Inflammatory macrophage (primary cell): Measurements from ENCODE around the gene FCHSD1.

Source experiments
- DNase-seq, 2 donors: peaks; one replicate each; pipeline ENCODE4 v3.0.0-alpha.2; 2020 to 2022

FCHSD1 gene

DNA sequence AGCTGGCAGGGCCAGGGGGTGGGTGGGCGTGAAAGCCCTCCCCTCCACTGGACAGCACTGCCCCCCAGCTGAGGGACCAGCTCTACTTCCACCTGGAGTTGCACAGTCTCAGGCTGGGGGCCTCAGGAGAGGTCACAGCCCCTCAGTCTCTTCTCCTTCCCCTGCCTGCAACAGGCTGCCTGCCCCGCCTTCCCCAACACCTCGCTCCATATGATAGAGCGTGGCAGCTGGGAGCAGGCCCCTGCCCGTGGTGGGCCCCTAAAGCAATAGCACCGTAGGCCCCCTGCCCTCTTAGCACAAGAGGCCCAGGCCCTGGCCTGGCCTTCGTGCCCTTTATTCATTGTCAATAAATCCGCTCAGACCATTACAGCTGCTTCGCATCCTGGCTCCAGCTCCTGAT lies 10.5 kb downstream of the FCHSD1 start:
- DNase-seq = no peak

DNA sequence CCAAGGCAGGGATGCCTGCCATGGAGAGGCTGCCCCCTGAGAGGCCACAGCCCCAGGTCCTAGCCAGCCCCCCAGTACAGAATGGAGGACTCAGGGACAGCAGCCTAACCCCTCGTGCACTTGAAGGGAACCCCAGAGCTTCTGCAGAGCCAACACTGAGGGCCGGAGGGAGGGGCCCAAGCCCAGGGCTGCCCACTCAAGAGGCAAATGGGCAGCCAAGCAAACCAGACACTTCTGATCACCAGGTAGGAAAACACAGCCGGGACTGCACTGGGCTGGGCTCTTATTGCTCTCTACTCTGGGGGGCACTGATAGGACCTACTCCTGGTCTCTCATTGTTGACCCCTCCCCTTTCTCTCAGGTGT lies 11.2 kb downstream of the FCHSD1 start:
- no peak for DNase-seq

DNA sequence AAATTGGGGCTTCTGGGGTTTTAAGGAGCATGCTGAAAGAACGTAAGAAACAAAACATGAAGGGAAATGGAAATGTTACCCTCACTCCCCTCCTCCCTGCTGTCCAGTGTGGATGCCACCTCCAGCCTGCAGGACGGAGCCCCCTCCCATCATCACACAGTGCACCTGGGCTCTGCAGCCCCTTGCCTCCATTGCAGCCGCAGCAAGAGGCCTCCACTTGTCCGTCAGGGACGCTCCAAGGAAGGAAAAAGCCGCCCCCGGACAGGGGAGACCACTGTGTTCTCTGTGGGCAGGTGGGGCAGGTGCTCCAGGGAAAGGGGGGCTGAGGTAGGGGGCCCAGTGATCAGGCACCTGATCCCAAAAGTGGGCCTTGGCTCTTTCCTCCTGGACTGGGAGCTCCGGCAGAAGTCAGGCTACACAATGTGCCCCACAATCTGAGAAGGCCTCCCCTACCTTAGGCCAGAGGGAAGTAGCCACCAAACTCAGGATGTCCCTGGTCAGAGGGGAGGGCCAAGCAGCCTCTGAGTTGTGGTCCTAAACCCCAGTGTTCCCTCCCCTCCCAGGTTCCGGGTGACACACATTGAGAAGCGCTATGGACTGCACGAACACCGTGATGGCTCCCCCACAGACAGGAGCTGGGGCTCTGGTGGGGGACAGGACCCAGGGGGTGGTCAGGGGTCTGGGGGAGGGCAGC lies 11.7 kb downstream of the FCHSD1 start:
- no peak for DNase-seq

DNA sequence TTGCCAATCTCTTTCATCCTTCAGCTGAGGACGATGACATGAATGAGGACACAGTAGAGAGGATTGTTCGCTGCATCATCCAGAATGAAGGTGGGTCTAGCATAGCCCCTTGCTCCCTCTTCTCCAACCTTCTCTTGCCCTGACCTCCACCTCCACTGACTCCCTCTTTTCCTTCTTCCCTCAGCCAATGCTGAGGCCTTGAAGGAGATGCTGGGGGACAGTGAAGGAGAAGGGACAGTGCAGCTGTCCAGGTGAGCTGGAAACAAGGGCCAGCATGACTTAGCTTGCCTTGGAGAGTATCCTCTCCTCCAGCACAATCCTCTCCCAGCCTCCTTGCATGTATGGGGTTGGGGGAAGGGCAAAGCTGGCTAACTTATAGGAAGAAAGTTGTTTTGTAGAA lies 12.4 kb downstream of the FCHSD1 start:
- no peak for DNase-seq

DNA sequence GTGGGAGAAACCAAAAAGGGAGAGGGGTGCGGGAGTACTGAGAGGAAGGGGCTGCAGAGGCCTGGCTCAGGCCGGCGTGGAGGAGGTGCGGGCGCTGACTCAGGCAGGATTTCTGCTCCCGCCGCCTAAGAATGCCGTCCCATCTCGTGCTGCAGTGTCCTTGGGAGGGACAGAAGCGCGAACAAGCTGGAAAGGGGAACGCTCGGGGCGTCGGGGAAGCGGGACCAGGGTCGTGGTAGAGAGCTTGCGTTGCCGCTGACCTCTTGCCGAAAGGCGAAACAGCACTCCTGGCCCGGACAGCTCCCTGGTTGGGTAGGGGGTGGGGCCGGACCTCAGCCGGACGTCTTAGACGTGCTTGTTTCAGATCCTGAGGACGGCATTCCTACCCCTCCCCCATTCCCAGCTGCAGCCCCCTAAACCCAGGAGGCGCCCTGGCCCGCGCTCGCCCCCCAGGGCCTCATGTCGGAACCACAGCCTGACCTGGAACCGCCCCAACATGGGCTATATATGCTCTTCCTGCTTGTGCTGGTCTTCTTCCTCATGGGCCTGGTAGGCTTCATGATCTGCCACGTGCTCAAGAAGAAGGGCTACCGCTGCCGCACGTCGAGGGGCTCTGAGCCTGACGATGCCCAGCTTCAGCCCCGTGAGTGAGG lies 13.3 kb downstream of the FCHSD1 start:
- peak; percentile 59 to 75 for DNase-seq

DNA sequence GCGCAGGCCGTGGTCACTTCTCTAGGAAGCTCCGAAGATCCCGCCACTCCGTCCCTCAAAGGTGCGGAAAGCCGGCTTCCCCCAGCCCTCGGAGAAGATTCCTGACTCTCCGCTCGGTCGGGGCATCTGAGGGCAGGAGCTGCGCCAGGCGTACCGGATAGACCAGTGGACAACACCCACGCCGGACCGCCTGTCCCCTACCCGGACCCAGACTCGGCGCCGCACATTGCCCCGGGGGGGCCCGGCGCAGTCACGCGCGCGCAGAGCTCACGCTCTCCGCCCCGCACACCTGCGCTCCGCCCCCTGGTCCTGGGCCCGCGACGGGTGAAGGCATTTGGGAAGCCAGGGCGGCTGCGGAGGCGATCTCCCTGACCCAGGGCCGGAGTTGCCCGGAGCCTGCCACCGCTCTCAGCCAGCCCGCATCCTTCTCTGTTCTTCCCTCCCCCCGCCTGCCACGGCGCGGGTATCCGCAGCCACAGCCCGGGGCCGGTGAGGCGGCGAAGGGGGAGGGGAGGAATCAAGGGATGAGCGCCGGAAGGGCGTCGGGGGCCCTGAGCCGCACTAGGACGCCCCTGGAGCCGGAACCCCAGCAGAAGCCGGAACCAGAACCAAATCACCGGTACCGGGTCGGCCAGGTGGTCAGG lies 14.0 kb downstream of the FCHSD1 start:
- no peak for DNase-seq

DNA sequence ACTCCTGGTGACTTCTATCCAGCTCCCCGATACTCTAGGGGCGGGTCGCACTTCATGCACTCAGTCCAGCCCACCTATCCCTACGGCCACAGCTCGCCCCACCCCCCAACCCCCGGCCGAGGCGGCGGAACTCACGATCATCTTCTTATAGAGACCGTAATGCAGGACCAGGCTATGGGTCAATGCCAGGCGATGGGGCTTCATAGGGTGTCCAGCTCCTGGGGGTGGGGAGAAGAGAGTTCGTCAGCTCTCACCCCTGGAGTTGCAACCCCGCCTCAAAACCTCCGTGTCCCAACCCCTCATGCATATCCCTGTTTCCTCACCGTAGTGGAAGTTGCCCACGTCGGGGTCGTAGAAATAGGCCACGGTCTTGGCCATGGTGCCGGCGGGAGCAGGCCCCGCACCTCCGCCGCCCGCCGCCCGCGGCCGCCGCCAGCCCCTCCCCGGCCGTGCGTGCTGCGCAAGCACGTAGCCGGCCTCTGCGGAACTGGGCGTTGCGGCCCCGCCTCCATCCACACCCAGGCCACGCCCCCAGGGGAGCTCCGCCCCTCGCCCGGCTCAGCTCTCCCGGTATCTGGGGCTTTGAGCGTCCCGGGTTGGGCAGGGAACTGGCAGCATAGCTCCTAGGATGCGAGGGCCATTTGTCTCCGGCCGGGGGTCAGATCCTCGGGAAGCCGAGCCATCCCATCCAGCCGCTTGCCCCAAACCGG lies 14.7 kb downstream of the FCHSD1 start, which contains the start of the genes HDAC3 and RELL2:
Gene HDAC3, minus strand, starts transcription at position 437 of the 710 bp plus-strand sequence. Its CDS starts 59 bp downstream, at position 378.
Gene RELL2, plus strand, starts transcription at position 585 of the 710 bp plus-strand sequence. CDS start 1,229 bp downstream, outside the sequence.
- peak; percentile 91 to 94 for DNase-seq

DNA sequence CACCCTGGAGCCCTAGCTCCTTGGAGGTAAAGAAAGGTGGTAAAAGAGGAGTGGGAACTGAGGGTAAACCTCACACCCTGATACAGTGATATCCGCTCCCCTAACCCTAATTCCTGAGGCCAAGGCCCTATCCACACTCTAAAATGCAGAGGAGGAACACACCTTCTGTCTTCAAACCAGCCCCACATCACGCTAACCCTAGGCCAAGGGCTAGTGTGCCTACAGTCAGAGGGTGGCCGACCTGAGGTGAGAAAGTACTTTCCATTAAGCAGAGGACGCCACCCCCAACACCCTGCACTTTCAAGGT lies 15.2 kb downstream of the FCHSD1 start:
- no peak for DNase-seq

DNA sequence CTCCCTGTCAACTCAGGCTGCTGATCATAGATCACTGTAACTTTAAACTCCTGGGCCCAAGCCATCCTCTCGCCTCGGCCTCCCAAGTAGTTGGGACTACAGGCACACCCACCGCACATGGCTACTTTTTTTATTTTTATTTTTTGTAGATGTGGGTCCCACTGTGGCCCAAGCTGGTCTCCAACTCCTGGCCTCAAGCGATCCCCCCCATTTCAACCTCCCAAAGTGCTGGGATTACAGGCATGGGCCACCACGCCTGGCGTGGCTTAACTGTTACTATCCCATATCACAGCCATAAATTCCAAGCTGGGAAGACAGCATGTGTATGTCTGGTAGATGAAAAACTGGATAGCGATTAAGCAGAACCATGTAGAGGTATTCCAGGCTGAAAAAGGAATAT lies 15.6 kb downstream of the FCHSD1 start:
- no peak for DNase-seq

DNA sequence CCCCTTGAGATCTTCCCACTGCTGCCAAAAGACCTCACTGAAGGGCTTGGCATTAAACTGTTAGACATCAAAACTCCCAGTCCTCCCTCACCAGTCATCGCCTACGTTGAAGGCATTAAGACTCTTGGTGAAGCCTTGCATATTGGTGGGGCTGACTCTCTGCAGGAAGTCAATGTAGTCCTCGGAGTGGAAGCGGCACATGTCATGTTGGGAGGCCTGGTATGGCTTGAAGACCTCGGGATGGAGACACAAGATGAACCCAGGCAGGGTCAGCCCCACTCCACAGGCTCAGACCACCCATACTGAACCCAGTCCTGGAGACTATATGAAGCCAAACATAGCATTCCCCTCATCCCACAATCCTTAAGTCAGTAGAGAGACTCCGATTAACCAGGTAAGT lies 16.5 kb downstream of the FCHSD1 start:
- no peak for DNase-seq

DNA sequence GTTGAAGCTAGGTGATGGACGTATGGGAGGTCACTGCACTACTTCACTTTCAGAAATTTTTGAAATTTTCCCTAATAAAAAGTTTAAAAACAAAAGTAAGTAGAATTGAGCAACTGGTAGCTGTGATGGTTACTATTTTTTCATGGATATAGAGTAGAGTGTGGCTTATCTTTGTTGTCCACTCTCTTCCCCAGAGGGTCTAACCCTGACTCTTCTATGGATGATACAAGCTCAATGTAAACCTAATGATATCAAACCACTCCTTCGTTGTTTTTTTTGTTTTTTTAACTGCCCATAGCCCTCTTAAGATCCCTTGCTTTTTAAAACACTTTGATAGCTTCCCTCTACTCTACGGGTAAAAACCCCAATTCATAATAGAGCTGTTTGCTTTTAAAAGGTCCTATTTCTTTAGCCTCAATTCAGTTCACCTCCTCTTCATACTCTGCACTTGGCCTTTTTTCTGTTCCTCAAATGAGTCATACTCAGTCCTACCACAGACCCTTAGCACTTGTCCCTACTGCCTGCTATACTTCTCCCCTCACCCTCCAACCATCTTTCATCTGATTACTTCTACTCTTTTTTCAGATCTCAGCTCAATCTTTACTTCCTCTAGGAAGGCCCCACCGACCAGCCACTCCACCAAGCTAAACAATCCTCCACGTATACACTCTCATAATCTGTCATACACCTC lies 17.2 kb downstream of the FCHSD1 start:
- DNase-seq = peak; percentile 29 to 47

DNA sequence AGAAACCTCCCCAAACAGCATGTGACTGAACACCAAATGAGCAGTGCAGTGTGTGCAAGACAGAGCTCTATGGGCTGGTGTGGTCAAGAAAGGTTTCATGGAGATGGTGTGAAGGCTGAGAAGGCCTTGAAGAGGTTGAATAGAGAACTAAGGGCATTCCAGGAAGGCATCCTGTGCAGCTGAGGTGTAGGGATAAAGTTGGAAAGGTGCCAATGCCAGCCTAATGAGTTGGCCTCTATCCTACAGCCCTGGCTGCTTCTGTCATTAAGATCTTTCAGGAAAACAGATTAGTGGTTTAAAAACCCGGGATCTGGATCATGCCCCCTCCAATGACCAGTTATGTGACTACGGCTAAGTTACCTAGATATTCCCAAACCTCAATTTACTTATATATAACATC lies 18.6 kb downstream of the FCHSD1 start:
- no peak for DNase-seq

DNA sequence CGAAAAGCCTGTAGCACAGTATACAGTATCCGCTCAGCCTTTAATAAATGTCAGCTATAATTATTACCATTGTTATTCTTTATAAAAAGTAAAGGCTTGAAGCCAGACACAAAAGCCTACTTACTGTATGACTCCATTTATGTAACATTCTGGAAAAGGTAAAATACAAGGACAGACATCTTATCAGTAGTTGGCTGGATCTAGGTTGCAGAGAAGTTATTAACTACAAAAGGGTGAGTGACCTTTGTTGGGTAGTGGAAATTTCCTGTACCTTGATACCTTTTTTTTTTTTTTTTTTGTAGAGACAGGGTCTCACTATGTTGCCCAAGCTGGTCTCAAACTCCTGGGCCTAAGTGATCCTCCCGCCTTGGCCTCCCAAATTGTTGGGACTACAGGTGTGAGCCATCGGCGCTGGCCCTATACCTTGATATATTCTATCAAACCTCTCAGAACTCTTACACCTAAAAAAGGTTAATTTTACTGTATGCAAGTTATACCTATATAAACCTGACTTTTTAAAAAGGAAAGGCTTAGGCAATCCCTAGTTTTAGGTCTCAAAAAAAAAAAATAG lies 20.6 kb downstream of the FCHSD1 start:
- no peak for DNase-seq

DNA sequence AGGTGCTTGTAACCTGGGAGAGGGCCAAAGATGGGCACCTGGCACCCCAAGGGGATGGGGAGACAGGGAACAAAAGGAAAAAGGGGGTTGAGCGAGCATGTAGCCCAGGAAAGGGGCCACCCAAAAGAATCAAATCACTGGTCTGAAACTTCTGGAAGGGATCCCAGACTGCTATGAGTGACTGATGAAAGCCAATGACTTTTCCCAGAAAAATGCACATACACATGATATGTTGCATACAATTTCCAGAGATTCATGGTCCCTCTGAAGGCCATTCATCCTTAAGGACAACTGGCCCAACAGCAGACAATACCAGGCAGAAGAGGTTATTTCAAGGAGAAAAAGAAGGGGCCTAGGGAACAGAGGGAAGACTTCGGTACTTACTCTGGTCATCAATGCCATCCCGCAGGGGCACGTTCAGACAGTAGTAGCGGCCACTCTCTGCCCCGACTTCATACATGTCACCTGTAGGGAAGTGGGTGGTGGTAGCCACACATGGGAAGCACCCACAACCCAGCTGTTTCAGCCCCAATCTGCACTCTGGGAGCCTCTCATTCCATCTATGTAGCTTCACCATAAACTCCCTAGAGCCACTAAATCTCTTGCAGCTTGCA lies 22.9 kb downstream of the FCHSD1 start:
- DNase-seq = no peak

DNA sequence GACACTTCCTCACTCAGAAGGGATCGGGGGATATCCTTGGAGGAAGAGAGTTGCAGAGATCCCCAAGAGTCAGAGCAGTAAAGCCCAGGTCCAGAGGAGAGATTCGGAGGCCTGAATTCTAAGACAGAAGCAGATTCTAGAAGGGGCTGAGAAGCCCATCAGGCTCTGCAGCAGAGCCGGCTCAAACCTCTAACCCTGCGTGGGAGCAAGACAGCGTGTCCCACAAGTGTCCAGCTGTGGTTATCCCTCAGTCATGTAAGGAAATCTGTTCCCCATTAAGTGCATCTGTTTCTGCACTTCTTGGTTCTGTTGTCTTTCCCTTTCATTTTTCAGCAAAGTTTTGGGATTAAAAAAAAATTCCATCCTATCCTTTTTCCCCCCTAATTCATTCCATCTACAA lies 27.6 kb downstream of the FCHSD1 start:
- peak in 1 of 2 donors; percentile 66 for DNase-seq

DNA sequence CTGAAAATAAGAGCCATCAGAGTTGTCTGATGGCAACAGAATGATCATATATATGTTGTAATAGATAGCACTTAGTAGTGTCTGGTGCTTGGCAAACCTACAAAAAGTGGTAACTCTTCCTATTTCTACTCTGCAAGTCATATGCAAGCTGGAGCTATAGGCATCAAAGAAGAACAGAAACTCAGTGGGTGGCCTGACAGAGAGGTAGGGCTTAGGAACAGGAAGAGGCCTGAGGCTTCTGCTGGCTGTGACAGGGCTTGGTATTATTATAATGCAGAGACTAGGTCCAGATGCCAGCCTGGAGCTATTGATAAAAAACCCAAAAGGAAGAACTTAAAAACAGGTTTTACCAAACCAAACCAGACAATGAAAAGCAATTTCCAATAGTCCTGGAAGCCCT lies 28.0 kb downstream of the FCHSD1 start:
- DNase-seq = peak; percentile 94 to 95

DNA sequence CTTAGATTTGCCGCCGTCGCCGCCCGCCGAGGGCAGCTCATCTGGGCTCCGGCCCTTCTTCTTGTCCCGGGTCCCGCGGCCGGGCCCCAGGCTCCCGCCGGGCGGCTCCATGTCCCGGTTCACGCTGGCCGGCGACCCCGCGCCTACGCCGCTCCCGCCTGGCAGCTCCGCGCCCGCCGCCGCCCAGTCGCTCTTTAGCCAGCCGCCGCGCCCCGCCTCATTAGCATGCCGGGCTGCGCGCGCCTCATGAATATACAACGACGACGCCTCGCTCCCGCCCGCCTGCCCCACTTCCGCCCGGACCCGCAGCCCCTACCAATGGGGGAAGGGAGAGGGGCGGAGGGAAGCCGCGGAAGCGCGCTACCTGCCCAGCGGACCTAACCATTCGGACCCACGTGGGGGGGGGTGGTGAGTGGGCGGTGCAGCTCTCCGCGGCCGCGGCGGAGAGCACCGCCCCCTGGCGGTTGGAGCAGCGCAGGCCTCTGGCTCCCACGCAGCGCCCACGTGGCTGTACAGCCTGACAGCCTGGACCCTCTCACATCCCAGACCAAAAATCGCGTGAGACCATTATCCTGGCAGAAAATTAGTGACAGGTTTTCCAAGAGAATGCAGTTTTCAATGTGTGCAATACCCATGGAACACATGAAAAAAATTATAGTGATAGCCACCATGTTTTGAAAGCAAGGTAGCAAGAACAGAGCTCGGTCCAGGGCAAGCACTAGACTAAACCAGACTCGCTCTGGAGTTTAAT lies 32.2 kb downstream of the FCHSD1 start, which contains the start of gene DIAPH1:
Gene DIAPH1, minus strand, starts transcription at position 197 of the 751 bp plus-strand sequence. Its CDS starts 86 bp downstream, at position 111.
- DNase-seq = peak; percentile 96 to 97

DNA sequence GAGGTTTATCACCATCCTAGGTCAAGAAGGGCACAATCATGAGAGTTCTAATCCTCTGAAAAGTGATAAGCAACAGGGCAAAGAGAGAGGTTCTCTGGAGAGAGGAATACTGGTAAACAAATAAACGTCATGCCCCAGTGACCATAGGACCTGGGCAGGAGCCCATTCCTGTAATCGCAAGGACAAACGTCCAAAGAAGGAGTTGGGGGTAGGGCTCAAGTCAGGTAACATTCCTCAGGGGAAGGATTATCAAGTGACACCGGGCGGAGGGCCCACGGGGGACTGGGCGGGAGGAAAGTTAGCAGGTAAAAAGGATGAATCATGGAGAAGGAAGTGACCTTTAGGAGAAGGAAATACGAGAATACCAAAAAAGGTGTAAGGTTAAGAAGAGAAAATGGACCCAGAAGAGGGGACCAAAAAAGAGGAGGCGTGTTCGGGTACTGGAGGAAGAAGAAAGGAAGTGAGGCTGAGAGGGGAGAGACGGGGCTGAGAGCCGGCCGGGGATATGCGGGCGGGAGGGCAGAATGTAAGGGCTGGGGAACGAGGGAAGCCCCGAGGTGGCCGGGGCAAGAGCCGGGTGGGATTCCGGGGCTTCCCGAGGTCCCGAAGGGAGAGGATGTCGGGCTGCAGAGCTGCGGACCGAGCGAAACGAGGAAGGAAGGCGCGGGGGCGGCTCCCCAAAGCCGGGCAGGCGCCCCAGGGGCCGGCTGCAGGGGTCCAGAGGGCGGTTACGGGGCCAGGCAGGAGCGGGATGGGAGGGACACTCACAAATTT lies 33.0 kb downstream of the FCHSD1 start:
- DNase-seq = peak in 1 of 2 donors; percentile 48

DNA sequence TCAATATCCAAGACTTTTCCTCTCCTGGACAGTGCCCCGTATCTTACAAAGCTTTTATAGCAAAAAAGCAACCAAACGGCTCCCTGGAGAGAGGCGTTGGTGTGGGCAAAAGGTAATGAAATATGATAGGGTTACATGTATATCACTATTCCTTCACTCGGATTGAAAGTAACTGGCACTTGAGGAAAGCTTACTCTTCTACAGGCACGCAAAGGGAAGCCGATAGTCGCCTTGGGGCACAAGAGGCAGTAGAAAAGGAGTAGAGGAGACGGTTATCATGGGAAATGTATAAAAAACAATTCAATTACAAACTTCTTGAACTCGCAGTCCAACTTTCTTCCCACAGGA lies 33.6 kb downstream of the FCHSD1 start:
- peak in 1 of 2 donors; percentile 12 for DNase-seq

DNA sequence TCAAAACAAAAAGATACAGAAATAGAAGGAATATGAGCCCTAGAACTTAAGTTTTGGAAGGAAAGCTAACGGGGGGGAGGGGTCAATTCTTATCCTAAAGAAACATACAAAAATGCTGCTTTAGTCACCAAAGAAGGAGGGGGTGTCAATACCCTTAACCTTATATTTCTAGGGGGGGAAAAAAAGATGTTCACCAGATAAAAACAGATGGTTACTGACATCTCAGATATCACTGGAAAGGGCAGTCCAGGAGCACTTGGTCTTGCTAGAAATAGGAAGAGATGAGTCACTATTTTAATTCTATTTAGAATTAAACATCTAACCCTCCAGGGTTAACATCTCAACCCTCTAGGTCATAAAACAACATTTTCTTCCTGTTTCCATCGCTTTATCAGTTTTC lies 34.1 kb downstream of the FCHSD1 start:
- DNase-seq = no peak
